Stimulated activated CD8-positive, alpha-beta memory T cell treated with anti-CD3 and anti-CD28 coated beads, Interleukin-15, amount 100 ng/mL, for 1 hour (primary cell): ENCODE results near the gene GATAD2B.
"Not testable (repeated sequence)": the region's sequence is repeated elsewhere in the genome, so short reads cannot be mapped to it uniquely, and the experiment has no call there.

Source experiments
- DNase-seq: peaks from one replicate; pipeline ENCODE4 v3.0.0-alpha.2; 2020; ENCODE audit warnings: low read depth

Gene GATAD2B

DNA sequence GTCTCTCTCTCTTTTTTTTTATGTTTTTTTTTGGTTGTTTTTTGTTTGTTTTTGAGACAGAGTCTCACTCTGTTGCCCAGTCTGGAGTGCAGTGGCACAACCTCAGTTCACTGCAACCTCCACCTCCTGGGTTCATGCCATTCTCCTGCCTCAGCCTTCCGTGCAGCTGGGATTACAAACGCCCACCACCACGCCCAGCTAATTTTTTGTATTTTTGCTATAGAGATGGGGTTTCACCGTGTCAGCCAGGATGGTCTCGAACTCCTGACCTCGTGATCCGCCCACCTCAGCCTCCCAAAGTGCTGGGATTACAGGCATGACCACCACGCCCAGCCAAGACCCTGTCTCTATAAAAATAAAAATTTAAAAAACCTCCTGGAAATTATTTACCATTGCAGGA lies 88.8 kb downstream of the GATAD2B start:
- DNase-seq = not testable (repeated sequence)

DNA sequence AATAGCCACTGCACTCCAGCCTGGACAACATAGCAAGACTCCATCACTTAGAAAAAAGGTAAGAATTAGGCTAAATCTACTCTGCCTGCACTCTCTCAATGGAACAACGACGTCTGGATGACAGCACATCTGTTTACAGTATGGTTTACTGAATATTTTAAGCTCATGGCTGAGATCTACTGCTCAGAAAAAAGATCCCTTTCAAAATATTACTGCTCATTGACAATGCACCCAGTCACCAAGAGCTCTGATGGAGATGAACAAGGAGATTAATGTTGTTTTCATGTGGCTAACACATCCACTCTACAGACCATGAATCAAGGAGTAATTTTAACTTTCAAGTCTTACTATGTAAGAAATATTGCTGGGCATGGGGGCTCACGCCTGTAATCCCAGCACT lies 89.6 kb downstream of the GATAD2B start:
- no peak for DNase-seq

- no peak for DNase-seq
These were observed 90.5 kb downstream of the GATAD2B start for GRCh38 chr1:153832293-153832692.

DNA sequence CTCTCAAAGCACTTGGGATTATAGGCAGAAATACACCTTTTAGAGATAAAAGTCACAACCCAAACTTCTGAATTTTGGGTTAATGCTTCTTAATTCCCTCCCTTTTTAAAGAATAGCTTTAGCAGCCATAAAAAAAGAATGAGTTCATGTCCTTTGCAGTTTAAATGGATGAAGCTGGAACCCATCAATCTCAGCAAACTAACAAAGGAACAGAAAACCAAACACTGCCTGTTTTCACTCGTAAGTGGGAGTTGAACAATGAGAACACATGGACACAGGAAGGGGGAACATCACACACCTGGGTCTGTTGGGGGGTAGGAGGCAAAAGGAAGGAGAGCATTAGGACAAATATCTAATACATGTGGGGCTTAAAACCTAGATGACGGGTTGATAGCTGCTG lies 91.7 kb downstream of the GATAD2B start:
- no peak for DNase-seq

DNA sequence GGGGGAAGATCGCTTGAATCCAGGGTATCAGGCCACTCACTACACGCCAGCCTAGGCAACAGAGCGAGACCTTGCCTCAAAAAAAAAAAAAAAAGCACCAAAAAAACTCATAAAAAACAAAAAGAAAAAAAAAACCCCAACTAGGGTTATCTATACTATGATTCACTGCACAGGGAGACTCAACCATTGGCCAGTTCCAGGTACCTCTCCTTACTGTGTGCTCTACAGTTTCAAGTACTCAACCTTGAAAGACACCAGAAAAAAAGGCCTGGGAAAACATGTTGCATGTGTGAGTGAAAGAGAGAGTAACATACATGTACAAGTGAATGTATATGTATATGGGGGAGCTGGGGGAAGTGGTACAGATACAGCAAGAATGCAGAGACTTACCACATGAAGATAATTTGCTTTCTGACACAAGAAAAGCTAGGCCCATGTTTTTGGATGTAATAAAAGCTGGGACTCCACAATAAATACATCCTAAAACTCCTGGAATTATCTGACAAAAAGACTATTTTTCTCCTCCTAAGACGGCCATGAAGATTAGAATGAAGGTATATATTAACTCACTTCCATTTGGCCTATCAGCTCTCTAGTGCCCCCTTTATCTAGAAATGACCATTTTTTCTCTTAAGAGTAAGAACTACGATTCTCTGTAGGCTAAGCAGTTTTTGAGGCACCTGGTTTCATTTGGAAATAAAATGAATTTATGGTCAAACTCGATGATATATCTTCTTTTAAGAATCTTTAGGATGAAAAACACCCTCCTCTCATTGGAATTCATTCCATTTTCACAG lies 95.4 kb downstream of the GATAD2B start:
- DNase-seq = no peak

DNA sequence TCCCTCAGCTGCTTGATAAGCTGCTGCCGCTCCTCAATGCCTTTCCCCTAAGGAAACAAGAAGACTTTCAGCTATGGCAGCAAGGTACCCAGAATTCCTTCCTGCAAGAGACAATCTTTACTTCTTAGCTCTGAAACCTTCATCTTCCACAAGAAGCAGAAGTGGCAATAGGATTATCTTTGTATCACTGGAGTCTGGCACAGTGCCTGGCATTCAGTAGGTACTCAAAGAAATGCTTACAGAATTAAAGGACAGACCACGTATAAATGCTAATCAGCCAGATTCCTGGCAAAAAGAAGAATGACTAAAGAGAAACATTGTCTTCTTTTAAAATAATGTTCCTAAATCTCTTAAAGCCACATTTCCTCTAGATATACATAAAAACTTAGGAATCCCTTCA lies 103.9 kb downstream of the GATAD2B start:
- DNase-seq = no peak

GRCh38 chr1:153816283-153816889 lies 106.4 kb downstream of the GATAD2B start:
- no peak for DNase-seq

DNA sequence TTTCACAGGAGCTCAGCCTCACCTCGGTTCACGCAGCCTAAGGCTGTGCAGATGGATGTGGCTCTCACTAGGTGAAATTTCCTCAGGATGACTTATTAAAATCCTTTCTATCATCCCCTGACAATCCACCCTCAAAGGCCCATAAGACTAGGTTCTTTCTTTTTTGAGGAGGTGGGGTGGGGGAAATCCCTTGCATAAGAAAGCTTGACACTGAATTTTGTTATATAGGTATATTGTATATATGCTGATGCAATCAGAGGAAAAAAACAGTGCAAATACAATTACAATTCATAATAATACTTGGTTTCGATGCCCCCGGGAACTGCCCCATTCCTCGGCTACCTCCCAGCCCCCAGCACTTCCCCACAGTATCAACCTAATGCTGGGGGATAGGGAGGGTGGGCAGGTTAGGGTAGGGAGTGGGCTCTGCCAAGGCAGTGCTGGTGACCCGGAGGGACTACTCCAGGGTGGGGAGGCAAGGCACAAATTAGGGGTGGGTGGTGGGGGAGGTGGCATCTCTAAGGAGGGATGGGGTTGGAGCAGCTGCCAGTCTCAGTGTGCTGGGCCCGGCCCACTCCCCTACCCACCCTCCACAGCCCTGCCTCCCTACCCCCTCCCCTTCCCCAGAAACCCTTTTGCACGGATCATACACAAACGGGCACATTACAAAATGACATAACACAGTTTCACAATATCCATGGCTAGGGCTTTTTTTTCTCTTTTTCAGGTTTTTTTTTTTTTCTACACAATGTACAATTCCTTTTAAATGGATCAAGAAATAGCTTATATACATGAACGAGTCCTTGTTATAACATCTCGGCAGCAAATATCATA lies 116.7 kb downstream of the GATAD2B start:
- no peak for DNase-seq

- peak; percentile 28 for DNase-seq
These were observed 117.6 kb downstream of the GATAD2B start for GRCh38 chr1:153805042-153805745.

DNA sequence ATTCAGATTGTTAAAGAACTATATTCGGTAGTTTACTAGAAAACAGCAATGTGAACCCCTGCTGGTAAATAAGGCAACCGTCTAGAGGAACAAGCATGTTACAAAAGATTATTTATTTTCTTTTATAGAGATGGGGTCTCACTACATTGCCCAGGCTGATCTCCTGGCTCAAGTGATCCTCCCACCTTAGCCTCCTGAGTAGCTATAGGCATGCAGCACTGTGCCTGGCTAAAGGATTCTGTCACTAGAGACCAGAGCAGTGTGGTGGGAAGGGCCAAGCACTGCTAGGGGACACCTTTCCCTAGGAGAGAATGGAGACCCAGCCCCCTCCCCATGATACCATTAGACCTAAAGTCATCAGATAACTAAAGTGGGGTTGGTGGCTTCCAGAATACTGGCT lies 118.7 kb downstream of the GATAD2B start:
- no peak for DNase-seq

DNA sequence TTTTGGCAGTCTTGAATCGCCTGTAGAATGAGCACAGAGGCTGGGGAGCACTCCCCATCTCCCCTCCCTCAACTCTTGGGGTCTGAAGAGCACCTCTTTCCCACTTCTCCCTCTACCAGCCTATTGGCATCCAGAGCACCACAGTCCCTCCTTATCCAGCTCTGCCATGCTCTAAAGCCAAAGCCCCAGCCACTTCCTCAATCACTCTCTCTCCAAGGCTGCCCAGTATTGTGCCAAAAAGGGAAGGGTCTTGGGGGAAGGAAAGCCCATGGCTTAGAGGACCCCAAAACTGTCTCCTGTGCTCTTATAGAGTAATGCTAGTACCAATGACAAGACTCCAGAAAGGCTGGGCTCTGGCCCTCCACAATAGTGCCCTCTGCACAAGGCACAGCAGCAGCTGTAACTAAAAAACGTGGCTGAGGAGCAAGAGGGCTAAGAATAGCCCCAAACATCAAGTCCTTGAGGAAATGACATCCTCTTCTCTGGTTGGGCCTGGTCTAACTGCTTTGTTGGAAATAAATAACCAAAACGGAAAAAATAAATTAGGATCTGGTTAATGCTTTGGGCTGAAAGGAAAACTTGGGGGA lies 119.2 kb downstream of the GATAD2B start:
- DNase-seq = no peak

DNA sequence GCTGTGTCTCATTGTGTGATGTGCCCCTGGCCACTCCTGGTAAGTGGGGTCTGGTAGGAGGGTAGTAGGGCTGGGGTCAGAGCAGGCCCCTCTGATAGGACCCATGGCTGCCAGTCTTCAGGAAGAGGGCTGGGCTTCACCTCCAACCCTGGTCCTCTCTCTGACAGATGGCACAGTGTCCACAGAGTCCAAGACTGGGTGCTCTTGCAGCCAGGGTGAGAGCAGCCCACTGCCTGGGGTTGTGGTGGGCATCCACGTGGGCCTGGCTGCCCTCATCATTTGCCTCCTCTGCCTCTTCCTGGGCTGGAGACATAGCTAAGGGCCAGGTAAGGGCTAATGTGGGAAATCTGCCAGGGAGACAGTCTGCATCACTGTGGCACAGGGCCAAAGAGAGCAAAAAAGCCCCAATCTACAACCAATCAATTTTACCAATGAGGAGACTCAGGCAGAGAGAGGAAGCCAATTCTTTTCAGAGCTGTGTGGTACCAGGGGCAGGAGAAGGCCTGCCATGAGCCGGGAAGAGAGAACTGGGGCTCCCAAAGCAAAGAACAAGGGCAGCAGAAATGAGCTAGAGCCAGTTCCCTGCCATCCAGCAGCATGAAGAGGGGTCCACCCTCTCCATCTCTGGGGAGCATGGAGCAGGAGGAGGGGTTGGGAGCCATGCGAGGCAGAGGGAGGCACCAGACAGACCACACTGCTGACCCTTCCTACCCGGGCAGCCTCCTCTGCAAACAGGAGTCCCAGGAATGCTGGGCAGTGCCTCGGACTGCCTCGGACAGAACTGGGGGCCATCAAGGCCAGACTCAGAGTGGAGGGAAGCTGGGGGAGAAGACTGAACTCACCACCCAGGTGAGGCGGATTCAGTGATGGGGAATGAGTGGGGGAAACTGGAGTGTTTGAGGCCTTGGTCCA lies 120.7 kb downstream of the GATAD2B start:
- DNase-seq = no peak

- DNase-seq = no peak
These were observed 121.6 kb downstream of the GATAD2B start for GRCh38 chr1:153801028-153801625.

DNA sequence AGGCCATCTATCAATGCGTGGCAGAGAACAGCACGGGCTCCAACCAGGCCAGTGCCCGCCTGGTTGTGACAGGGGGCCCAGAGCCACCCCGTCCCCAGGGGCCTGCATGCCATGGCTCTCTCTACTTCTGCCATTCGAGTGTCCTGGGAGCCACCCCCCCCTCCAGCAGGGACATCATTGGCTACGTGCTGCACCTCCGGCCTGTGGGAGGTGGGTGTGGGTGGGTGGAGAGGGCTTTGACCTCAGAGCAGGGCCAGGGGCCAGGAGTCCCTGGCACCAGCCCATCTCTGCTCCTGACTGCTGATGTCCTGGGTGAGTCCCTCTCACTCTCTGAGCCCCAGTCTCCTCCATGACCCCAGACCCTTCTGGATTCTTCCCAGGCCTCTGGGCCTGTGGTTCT lies 122.3 kb downstream of the GATAD2B start:
- DNase-seq = no peak

DNA sequence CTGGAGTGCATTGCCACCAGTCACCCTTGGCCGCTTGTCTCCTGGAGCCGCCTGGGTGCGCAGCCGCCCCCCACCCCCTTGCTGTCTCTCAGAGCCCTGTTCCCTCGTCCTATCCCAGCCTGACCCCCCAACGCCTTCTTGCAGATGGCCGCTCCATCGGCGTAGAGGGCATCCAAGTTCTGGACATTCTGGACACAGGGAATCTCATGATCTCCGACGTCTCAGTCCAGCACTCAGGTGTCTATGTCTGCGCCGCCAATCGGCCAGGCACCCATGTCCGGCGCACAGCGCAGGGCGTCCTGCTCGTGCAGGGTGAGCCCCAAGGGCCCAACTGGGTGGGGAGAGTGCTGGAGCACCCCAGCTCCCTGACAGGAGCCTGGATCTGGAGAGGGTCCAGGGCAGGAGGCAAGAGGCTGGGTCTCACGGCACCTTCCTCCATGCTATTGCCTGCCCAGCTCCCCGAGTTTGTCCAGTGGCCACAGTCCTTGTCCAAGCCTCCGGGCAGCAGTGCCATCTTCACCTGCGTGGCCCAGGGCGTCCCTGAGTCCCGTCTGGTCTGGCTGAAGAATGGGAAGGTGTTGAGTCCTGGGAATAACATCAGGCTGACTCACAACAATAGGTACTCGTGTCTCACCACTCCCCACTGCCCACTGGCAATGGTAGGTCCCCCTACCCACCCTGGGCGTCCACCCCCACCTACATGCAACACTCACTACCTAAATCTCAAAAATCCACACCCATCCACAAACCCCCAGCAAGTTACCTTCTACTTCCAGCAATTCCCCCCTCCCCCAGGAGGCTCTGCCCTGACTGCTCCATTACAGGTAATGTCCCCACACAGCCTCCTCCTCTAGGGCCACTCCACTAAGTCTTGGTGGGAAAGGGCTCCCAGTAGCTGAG lies 123.0 kb downstream of the GATAD2B start:
- DNase-seq = no peak

DNA sequence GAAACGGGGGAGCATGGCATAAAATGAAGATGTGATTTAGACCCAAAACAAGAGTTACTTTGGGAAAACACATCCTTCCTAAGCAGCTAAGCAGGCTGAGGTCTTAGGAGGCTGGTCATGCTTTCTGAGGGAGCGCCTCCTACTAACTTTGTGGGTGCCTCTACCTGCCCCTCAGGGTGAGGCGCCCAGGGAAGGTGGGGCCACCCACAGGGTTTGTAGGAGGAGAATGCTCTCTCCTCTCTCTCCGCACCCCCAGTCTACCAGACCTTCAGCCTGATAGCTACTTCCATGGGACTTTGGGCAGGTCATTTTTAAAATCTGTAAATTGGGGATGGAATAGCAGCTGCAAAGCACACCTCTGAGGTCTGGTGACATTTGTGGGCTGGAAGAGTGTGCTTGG lies 123.8 kb downstream of the GATAD2B start:
- no peak for DNase-seq

DNA sequence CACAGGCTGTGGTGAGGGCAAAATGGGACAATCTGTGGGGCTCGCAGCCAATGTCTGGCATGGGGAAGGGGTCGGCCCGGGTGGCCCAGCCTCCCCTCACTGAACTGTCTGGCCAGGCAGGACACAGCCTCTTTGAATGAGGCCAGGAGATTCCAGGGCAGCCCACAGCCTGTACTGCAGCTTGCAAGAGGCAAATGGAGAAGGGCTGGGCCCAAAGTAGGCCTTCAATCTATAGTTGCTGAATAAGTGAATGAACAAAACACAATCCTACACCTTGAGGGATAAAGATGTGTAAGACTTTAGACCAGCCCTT lies 124.3 kb downstream of the GATAD2B start:
- DNase-seq = no peak

- peak; percentile 78 for DNase-seq
These were observed 125.7 kb downstream of the GATAD2B start for GRCh38 chr1:153796786-153797659.
